PC-9 (cell line): Measurements from ENCODE around the gene SLC22A2. TPM values are rescaled to one million over a fixed set of nuclear protein-coding genes. Genes with fewer than 3 reads are reported as not detected.

Experiments used
- BruUV-seq: library from RNA; stranded (reverse); fragments of 400-500 nt; replicated peaks from 2 replicates; lab custom pipeline; 2021; lab: Mats Ljungman, UMichigan
- CTCF ChIA-PET: fragments of 300-600 bp; sonication (Branson Sonifier 250); formaldehyde crosslinking; loops from one replicate; lab custom pipeline; 2022; ENCODE audit warnings: antibody characterized with exemption; lab: Charles Lee
- POLR2A ChIA-PET: fragments of 300-600 bp; sonication (Branson Sonifier 250); formaldehyde crosslinking; loops from one replicate; lab custom pipeline; 2022; ENCODE audit warnings: antibody characterized with exemption; ENCODE audit not compliant: unreplicated experiment; lab: Charles Lee
- DNase-seq, 2 experiments: peaks; one replicate each; pipeline versions ENCODE4 v3.0.0 to v3.0.0-alpha.2; 2015 to 2022; ENCODE audit warnings: mixed read lengths in 1 of 2
- H2AFZ ChIP-seq: fragments of 200-600 bp; sonication (generic); 2 replicates; pipeline ENCODE4 v1.8.1; 2017; ENCODE audit warnings: antibody characterized with exemption
- H3F3A ChIP-seq: fragments of 200-600 bp; sonication (generic); 2 replicates; pipeline ENCODE4 v1.8.1; 2017; ENCODE audit warnings: antibody characterized with exemption, mild to moderate bottlenecking, low read depth; ENCODE audit not compliant: insufficient read depth
- H3K27ac ChIP-seq: fragments of 200-600 bp; sonication (generic); 2 replicates; pipeline ENCODE4 v1.6.1; 2016; ENCODE audit warnings: mixed run types
- H3K27me3 ChIP-seq: fragments of 200-600 bp; sonication (generic); 2 replicates; pipeline ENCODE4 v1.6.1; 2016; ENCODE audit warnings: low read depth, mixed run types; ENCODE audit not compliant: insufficient read depth
- H3K36me3 ChIP-seq: fragments of 200-600 bp; sonication (generic); 2 replicates; pipeline ENCODE4 v1.6.1; 2016; ENCODE audit warnings: low read depth, mixed run types
- H3K4me1 ChIP-seq: fragments of 200-600 bp; sonication (generic); replicated peaks from 2 replicates; pipeline ENCODE4 v1.6.1; 2016; ENCODE audit warnings: mixed run types; ENCODE audit not compliant: insufficient read depth
- H3K4me2 ChIP-seq: fragments of 200-600 bp; sonication (generic); 2 replicates; pipeline ENCODE4 v1.6.1; 2017; ENCODE audit warnings: mixed run types
- H3K4me3 ChIP-seq: fragments of 200-600 bp; sonication (generic); 2 replicates; pipeline ENCODE4 v1.6.1; 2016; ENCODE audit warnings: mixed run types
- H3K79me2 ChIP-seq: fragments of 200-600 bp; sonication (generic); 2 replicates; pipeline ENCODE4 v1.6.1; 2017; ENCODE audit warnings: low read depth, mixed run types
- H3K9me2 ChIP-seq: fragments of 200-600 bp; sonication (generic); 2 replicates; pipeline ENCODE4 v1.8.1; 2017; ENCODE audit warnings: mild to moderate bottlenecking; ENCODE audit not compliant: insufficient read depth
- H3K9me3 ChIP-seq: fragments of 200-600 bp; sonication (generic); 2 replicates; pipeline ENCODE4 v1.8.1; 2016; ENCODE audit warnings: low read depth; ENCODE audit not compliant: insufficient read depth
- H4K20me1 ChIP-seq: fragments of 200-600 bp; sonication (generic); 2 replicates; pipeline ENCODE4 v1.8.1; 2017; ENCODE audit not compliant: insufficient read depth
- CTCF ChIP-seq: fragments of 200-600 bp; sonication (generic); conservative IDR thresholded peaks from 2 replicates; pipeline ENCODE4 v1.6.1; 2017; ENCODE audit warnings: mixed run types, antibody characterized with exemption, mild to moderate bottlenecking, moderate library complexity
- EZH2 ChIP-seq: fragments of 200-600 bp; sonication (generic); IDR thresholded peaks from 2 replicates; pipeline ENCODE4 v1.8.0; 2017; ENCODE audit warnings: antibody characterized with exemption, low read depth
- intact Hi-C: fragments of 100-400 bp; cut with micrococcal nuclease; formaldehyde crosslinking; loops from one replicate; pipeline ENCODE4 v1.10.0; 2022; ENCODE audit not compliant: unreplicated experiment
- total RNA-seq: library from RNA; stranded (reverse); gene quantifications from 2 replicates; pipeline ENCODE4 v1.2.3, GENCODE V29; 2021

The SLC22A2 gene
- total RNA-seq, 1 experiment from 2014 or later = not detected

- no peaks in the 10 kb centered on the region for H3K36me3 ChIP-seq
- H4K20me1 ChIP-seq = no peaks in the 10 kb centered on the region
- H3F3A ChIP-seq = no peaks in the 10 kb centered on the region
- H2AFZ ChIP-seq = no peak overlapping the region
- no peak for DNase-seq
- H3K4me1 ChIP-seq = no peaks in the 10 kb centered on the region
- BruUV-seq = no TSS peak
- TF ChIP-seq CTCF (no peak), EZH2 (no peak)
- no peaks in the 10 kb centered on the region for H3K9me2 ChIP-seq
- no peaks in the 10 kb centered on the region for H3K9me3 ChIP-seq
- no peaks in the 10 kb centered on the region for H3K27me3 ChIP-seq
- H3K4me3 ChIP-seq = no peak overlapping the region
- intact Hi-C loops = no loop called here
- H3K79me2 ChIP-seq = no peaks in the 10 kb centered on the region
- ChIA-PET CTCF (no interaction called here), POLR2A (no interaction called here)
- no peak overlapping the region for H3K27ac ChIP-seq
- H3K4me2 ChIP-seq = no peak overlapping the region
These were observed 55.5 kb downstream of the SLC22A2 start for GRCh38 chr6:160203076-160203475.

GRCh38 chr6:160202411-160202810 lies 56.2 kb downstream of the SLC22A2 start:
- H3K4me3 ChIP-seq = no peak overlapping the region
- POLR2A ChIA-PET = no interaction called here
- no peak overlapping the region for H2AFZ ChIP-seq
- no peaks in the 10 kb centered on the region for H3K4me1 ChIP-seq
- no peaks in the 10 kb centered on the region for H3K79me2 ChIP-seq
- no peaks in the 10 kb centered on the region for H4K20me1 ChIP-seq
- no peaks in the 10 kb centered on the region for H3K9me3 ChIP-seq
- H3K27me3 ChIP-seq = no peaks in the 10 kb centered on the region
- H3K4me2 ChIP-seq = no peak overlapping the region
- no TSS peak for BruUV-seq
- no peak for DNase-seq
- H3K9me2 ChIP-seq = no peaks in the 10 kb centered on the region
- intact Hi-C loops = no loop called here
- CTCF ChIA-PET = no interaction called here
- no peak for TF ChIP-seq CTCF
- no peak for TF ChIP-seq EZH2
- H3F3A ChIP-seq = no peaks in the 10 kb centered on the region
- no peaks in the 10 kb centered on the region for H3K36me3 ChIP-seq
- no peak overlapping the region for H3K27ac ChIP-seq

- intact Hi-C loops = no loop called here
- ChIA-PET CTCF (no interaction called here), POLR2A (no interaction called here)
- no peaks in the 10 kb centered on the region for H3K36me3 ChIP-seq
- H3K27ac ChIP-seq = no peak overlapping the region
- no peak overlapping the region for H3K4me2 ChIP-seq
- H3K4me3 ChIP-seq = no peak overlapping the region
- no peaks in the 10 kb centered on the region for H4K20me1 ChIP-seq
- TF ChIP-seq EZH2 = no peak
- H3K4me1 ChIP-seq = no peaks in the 10 kb centered on the region
- DNase-seq = no peak
- no peaks in the 10 kb centered on the region for H3K27me3 ChIP-seq
- no peaks in the 10 kb centered on the region for H3F3A ChIP-seq
- H3K9me2 ChIP-seq = no peaks in the 10 kb centered on the region
- no peaks in the 10 kb centered on the region for H3K9me3 ChIP-seq
- no peaks in the 10 kb centered on the region for H3K79me2 ChIP-seq
- H2AFZ ChIP-seq = no peak overlapping the region
- BruUV-seq = no TSS peak
These were observed 57.6 kb downstream of the SLC22A2 start for GRCh38 chr6:160201061-160201460.

GRCh38 chr6:160198606-160199211 lies 59.9 kb downstream of the SLC22A2 start:
- POLR2A ChIA-PET = no interaction called here
- Histone ChIP-seq H3K79me2 (no peaks in the 10 kb centered on the region), H3K36me3 (no peaks in the 10 kb centered on the region), H4K20me1 (no peaks in the 10 kb centered on the region), H3K27me3 (no peaks in the 10 kb centered on the region), H2AFZ (no peak overlapping the region), H3K27ac (no peak overlapping the region), H3F3A (no peaks in the 10 kb centered on the region), H3K4me2 (no peak overlapping the region), H3K4me3 (no peak overlapping the region), H3K4me1 (no peaks in the 10 kb centered on the region), H3K9me3 (no peaks in the 10 kb centered on the region), H3K9me2 (no peaks in the 10 kb centered on the region)
- no TSS peak for BruUV-seq
- CTCF ChIA-PET = no interaction called here
- intact Hi-C loops = no loop called here
- no peak for DNase-seq
- TF ChIP-seq CTCF (no peak), EZH2 (no peak)
